ENCODE measurements around the gene ABCC1.
"Not testable (repeated sequence)": the region's sequence is repeated elsewhere in the genome, so short reads cannot be mapped to it uniquely, and the experiment has no call there.

The ABCC1 gene

DNA sequence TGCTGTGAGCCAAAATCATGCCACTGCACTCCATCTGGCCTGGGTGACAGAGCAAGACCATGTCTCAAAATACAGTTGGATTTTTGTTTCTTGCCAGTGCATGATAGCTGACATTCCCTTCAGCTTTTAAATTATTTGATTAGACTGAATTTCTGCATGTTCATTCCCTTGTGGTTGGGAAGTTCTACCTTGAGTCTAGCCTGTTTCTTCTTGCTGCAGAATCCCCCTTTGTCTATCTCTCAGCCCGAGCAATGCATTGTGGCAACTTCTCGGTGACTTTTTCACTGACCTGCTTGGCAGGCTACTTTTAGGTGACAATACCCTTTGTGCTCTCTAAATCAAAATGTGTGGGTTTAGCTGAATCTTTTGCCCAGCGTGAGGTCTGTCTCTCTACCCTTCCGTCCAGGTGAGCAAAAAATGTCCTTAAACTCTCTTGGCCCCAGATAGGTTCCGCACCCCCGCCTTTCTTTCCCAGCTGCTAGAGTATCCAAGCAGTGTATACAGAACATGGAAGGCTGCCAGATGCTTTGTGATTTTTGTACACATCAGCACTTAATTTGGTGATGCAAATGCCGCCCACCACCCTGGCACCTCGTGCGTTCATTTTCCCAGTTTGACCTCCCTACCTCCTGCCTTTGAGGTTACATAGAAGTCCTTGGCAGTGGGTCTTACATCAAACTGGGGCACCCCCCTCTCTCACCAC is 143.7 kb downstream of the ABCC1 start:
- no CpG with 5 or more reads among the region's 9 CpGs for WGBS (ENCODE audit: insufficient coverage, insufficient read length)
- H3K27ac ChIP-seq (ENCODE audit: low read length) = no peak overlapping the region
- peaks cover 7% of the 10 kb centered on the region for H3K36me3 ChIP-seq (ENCODE audit: control insufficient read depth, insufficient read depth, low read length)
- no peaks in the 10 kb centered on the region for H3K4me1 ChIP-seq (ENCODE audit: control insufficient read depth, insufficient read depth, low read length)
- H3K9me3 ChIP-seq (ENCODE audit: control insufficient read depth, insufficient read depth, low read length) = no peaks in the 10 kb centered on the region
- DNase-seq (ENCODE audit: low read depth, low spot score) = no peak
- no peak overlapping the region for H3K4me3 ChIP-seq (ENCODE audit: low read length)
- H3K27me3 ChIP-seq (ENCODE audit: control insufficient read depth, insufficient read depth, low read length) = no peaks in the 10 kb centered on the region

DNA sequence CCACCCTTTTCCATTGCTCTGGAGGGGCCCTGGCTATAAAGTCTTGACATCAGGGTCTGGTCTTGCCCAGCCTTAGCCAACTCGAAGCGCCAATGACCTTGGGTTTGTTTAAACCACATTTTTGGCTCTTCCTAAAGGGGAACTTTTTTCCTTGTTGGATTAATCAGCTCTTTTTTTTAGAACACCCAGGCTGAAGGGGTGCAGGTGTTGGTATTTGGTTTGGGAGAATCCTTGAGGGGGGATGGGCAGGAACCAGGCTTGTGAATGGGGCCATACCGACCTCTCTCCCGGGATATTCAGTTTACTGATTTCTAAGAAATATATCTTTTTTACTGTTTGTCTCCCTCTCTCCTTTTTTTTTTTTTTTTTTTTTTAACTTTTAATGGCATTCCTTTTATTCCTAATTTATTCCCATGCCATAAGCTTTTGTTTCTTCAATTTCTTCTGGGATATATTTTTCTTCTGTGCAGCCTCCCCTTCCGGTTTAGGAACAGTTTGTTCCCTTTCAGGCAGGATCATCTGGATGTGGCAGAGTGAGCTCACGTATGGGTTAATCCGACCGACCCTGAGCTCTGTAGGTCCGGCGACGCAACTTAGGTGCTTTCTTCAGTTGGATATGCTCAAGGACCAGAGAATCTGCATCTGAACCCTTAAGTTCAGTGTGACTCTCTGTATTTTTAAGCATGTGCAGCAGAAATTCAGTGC is 144.4 kb downstream of the ABCC1 start:
- H3K4me1 ChIP-seq (ENCODE audit: control insufficient read depth, insufficient read depth, low read length) = no peaks in the 10 kb centered on the region
- WGBS (ENCODE audit: insufficient coverage, insufficient read length) = no CpG with 5 or more reads among the region's 11 CpGs
- no peaks in the 10 kb centered on the region for H3K27me3 ChIP-seq (ENCODE audit: control insufficient read depth, insufficient read depth, low read length)
- no peak for DNase-seq (ENCODE audit: low read depth, low spot score)
- H3K36me3 ChIP-seq (ENCODE audit: control insufficient read depth, insufficient read depth, low read length) = peaks cover 7% of the 10 kb centered on the region
- H3K4me3 ChIP-seq (ENCODE audit: low read length) = no peak overlapping the region
- no peaks in the 10 kb centered on the region for H3K9me3 ChIP-seq (ENCODE audit: control insufficient read depth, insufficient read depth, low read length)
- no peak overlapping the region for H3K27ac ChIP-seq (ENCODE audit: low read length)

DNA sequence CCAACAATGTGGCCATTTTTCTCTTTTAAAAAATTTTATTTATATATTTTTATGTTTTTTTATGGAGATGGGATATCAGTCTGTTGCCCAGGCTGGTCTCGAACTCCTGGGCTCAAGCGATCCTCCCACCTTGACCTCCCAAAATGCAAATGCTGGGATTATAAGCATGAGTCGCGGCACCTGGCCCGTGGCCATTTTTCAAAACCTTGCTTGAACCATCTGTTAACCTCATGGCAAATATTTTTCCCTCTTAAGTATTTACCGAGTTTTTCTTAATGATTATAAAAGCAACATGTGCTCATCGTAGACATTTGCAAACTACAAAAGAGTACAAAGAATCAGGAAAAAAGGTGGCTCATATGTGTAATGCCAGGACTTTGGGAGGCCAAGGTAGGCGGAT is 146.2 kb downstream of the ABCC1 start:
- no peaks in the 10 kb centered on the region for H3K4me1 ChIP-seq (ENCODE audit: control insufficient read depth, insufficient read depth, low read length)
- no peaks in the 10 kb centered on the region for H3K9me3 ChIP-seq (ENCODE audit: control insufficient read depth, insufficient read depth, low read length)
- H3K36me3 ChIP-seq (ENCODE audit: control insufficient read depth, insufficient read depth, low read length) = peaks cover 6% of the 10 kb centered on the region; the same call in 1 of the 2 replicates
- no peak for DNase-seq (ENCODE audit: low read depth, low spot score)
- whole genome bisulfite sequencing (ENCODE audit: insufficient coverage, insufficient read length) = no CpG with 5 or more reads among the region's 8 CpGs
- H3K27me3 ChIP-seq (ENCODE audit: control insufficient read depth, insufficient read depth, low read length) = no peaks in the 10 kb centered on the region
- no peak overlapping the region for H3K4me3 ChIP-seq (ENCODE audit: low read length)
- no peak overlapping the region for H3K27ac ChIP-seq (ENCODE audit: low read length)

DNA sequence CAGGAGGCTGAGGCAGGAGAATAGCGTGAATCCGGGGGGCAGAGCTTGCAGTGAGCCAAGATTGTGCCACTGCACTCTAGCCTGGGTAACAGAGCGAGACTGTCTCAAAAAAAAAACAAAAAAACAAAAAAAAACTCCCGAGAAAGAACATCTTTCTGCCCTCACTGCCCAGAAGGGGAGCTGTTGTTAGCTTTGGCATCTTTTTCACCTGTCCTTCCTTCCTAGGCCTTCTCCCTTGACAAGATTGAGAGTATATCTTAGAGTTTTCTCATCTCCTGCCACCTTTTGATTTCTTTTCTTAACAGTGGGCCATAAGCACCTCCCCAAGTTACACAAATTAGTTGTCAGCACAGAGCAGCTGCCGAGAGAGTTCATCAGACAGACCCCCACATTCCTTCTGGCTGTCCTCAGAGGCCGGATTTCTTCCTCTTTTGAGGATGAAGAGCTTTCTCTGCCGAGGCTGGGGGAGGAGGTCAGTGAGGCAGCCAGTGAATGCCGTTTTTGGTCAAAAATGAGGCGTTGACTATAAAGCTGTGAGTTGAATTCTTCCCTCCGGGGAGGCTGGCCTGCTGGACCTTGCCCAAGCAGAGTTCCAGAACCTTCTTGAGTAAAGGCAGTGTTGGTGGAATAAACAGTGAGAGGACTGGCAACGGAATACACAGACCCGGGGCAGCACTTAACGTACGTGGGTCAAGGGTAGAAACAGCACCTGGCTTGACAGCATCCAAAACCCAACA is 146.9 kb downstream of the ABCC1 start:
- H3K27ac ChIP-seq (ENCODE audit: low read length) = no peak overlapping the region
- H3K4me3 ChIP-seq (ENCODE audit: low read length) = no peak overlapping the region
- whole genome bisulfite sequencing (ENCODE audit: insufficient coverage, insufficient read length) = no CpG with 5 or more reads among the region's 14 CpGs
- H3K36me3 ChIP-seq (ENCODE audit: control insufficient read depth, insufficient read depth, low read length) = peaks cover 3% of the 10 kb centered on the region; the same call in 1 of the 2 replicates
- no peaks in the 10 kb centered on the region for H3K27me3 ChIP-seq (ENCODE audit: control insufficient read depth, insufficient read depth, low read length)
- no peak for DNase-seq (ENCODE audit: low read depth, low spot score)
- H3K4me1 ChIP-seq (ENCODE audit: control insufficient read depth, insufficient read depth, low read length) = no peaks in the 10 kb centered on the region
- H3K9me3 ChIP-seq (ENCODE audit: control insufficient read depth, insufficient read depth, low read length) = no peaks in the 10 kb centered on the region

DNA sequence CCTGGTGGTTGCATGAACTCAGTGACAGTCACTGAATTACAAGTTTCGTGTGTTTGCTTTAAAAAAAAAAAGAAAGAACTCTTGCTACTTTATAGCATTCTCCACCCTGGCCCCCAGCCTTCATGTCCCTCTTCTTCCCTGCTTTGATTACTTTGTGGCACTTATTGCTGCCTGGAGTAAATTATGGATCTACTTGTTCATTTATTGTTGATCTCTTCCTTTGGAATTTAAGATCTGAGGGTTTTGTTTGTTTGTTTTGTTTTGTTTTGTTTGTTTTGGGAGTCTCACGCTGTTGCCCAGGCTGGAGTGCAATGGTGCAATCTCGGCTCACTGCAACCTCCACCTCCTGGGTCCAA is 147.4 kb downstream of the ABCC1 start:
- H3K27ac ChIP-seq (ENCODE audit: low read length) = no peak overlapping the region
- no peaks in the 10 kb centered on the region for H3K9me3 ChIP-seq (ENCODE audit: control insufficient read depth, insufficient read depth, low read length)
- no peaks in the 10 kb centered on the region for H3K4me1 ChIP-seq (ENCODE audit: control insufficient read depth, insufficient read depth, low read length)
- no peak for DNase-seq (ENCODE audit: low read depth, low spot score)
- no CpG with 5 or more reads among the region's 3 CpGs for WGBS (ENCODE audit: insufficient coverage, insufficient read length)
- peaks cover 3% of the 10 kb centered on the region; the same call in 1 of the 2 replicates for H3K36me3 ChIP-seq (ENCODE audit: control insufficient read depth, insufficient read depth, low read length)
- H3K4me3 ChIP-seq (ENCODE audit: low read length) = no peak overlapping the region
- no peaks in the 10 kb centered on the region for H3K27me3 ChIP-seq (ENCODE audit: control insufficient read depth, insufficient read depth, low read length)

DNA sequence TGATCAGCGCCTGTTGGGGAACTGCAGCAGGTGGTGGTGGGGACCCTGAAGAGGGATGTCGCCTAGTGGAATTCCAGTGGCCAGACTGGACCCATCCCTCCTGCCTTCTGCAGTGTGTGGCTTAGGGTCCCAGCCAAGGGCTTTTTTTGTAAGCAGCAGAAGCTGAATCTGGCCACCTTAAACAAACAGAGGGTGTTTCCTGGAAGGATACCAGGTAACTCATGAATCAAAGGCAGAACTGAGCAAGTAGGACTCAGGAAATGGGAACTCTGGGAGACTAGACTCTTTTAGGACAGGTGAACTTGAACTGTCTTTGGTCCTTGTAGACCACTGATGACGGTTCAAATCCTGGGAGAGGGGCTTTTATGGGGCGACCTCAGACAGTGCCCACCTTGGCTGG is 149.9 kb downstream of the ABCC1 start:
- no peak for DNase-seq (ENCODE audit: low read depth, low spot score)
- H3K36me3 ChIP-seq (ENCODE audit: control insufficient read depth, insufficient read depth, low read length) = peaks cover 11% of the 10 kb centered on the region
- no peak overlapping the region for H3K4me3 ChIP-seq (ENCODE audit: low read length)
- no CpG with 5 or more reads among the region's 4 CpGs for WGBS (ENCODE audit: insufficient coverage, insufficient read length)
- no peaks in the 10 kb centered on the region for H3K4me1 ChIP-seq (ENCODE audit: control insufficient read depth, insufficient read depth, low read length)
- no peak overlapping the region for H3K27ac ChIP-seq (ENCODE audit: low read length)
- no peaks in the 10 kb centered on the region for H3K27me3 ChIP-seq (ENCODE audit: control insufficient read depth, insufficient read depth, low read length)
- no peaks in the 10 kb centered on the region for H3K9me3 ChIP-seq (ENCODE audit: control insufficient read depth, insufficient read depth, low read length)

DNA sequence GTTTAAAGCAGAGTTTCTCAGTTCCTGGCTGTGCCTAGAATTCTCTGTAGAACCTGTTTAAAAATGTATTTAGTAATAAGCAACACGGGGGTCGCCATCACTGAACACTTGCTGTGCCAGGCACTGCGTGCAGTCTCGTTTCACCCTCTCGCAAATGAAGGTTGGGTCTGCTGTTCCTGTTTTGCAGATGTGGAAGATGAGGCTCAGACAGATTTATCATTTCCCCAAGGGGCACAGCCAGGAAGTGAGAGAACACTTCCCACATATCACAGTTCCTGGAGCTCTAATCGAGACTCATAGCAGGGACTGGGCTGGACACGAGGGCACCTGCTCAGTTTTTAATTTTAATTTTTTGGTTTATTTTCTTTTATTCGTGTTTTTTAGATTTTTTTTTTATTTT is 151.2 kb downstream of the ABCC1 start:
- no peaks in the 10 kb centered on the region for H3K27me3 ChIP-seq (ENCODE audit: control insufficient read depth, insufficient read depth, low read length)
- peaks cover 11% of the 10 kb centered on the region for H3K36me3 ChIP-seq (ENCODE audit: control insufficient read depth, insufficient read depth, low read length)
- H3K27ac ChIP-seq (ENCODE audit: low read length) = no peak overlapping the region
- WGBS (ENCODE audit: insufficient coverage, insufficient read length) = no CpG with 5 or more reads among the region's 8 CpGs
- H3K4me1 ChIP-seq (ENCODE audit: control insufficient read depth, insufficient read depth, low read length) = no peaks in the 10 kb centered on the region
- no peak for DNase-seq (ENCODE audit: low read depth, low spot score)
- no peaks in the 10 kb centered on the region for H3K9me3 ChIP-seq (ENCODE audit: control insufficient read depth, insufficient read depth, low read length)
- H3K4me3 ChIP-seq (ENCODE audit: low read length) = no peak overlapping the region

DNA sequence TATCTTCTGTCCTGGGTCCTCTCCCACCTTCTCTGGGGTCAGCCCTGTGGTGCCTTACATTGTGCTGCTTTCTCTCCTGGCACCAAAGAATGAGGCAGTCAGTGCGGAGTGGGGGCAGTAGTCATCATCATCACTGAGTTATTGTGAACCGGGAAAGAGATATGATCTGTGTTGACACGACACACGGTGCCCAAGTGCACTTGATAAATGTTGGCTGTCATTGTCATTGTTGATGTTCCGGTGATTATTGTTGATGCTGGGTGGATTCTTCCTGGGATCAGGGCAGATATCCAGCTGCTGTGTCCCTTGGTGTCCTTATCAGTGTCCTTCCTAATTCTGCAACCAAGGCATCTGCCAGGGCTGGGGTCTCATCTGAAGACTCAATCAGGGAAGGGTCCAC is 152.2 kb downstream of the ABCC1 start:
- Histone ChIP-seq H3K36me3 (ENCODE audit: control insufficient read depth, insufficient read depth, low read length) (peaks cover 14% of the 10 kb centered on the region), H3K4me1 (ENCODE audit: control insufficient read depth, insufficient read depth, low read length) (no peaks in the 10 kb centered on the region), H3K9me3 (ENCODE audit: control insufficient read depth, insufficient read depth, low read length) (no peaks in the 10 kb centered on the region), H3K4me3 (ENCODE audit: low read length) (no peak overlapping the region), H3K27ac (ENCODE audit: low read length) (no peak overlapping the region), H3K27me3 (ENCODE audit: control insufficient read depth, insufficient read depth, low read length) (no peaks in the 10 kb centered on the region)
- DNase-seq (ENCODE audit: low read depth, low spot score) = no peak
- WGBS (ENCODE audit: insufficient coverage, insufficient read length) = no CpG with 5 or more reads among the region's 5 CpGs

DNA sequence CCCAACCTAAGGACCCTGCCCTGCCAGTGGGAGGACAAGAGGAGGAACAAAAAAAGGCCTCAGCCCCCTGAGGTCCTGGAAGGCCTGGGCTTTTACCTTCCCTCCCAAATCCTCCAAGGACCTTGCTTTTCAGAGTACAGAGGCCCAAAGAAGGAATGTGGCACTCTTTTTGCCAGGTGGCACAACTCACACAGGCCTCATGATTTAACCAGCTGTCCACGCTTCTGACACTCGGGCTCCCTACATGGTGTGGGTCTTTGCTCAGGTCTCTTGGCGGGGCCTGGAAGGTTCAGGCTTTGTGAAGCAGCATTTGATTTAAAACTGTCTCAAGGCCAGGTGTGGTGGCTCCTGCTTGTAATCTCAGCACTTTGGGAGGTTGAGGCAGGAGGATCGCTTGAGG is 153.3 kb downstream of the ABCC1 start:
- no peak for DNase-seq (ENCODE audit: low read depth, low spot score)
- H3K27ac ChIP-seq (ENCODE audit: low read length) = no peak overlapping the region
- WGBS (ENCODE audit: insufficient coverage, insufficient read length) = no CpG with 5 or more reads among the region's 4 CpGs
- H3K27me3 ChIP-seq (ENCODE audit: control insufficient read depth, insufficient read depth, low read length) = no peaks in the 10 kb centered on the region
- no peaks in the 10 kb centered on the region for H3K9me3 ChIP-seq (ENCODE audit: control insufficient read depth, insufficient read depth, low read length)
- H3K36me3 ChIP-seq (ENCODE audit: control insufficient read depth, insufficient read depth, low read length) = peaks cover 18% of the 10 kb centered on the region
- no peaks in the 10 kb centered on the region for H3K4me1 ChIP-seq (ENCODE audit: control insufficient read depth, insufficient read depth, low read length)
- H3K4me3 ChIP-seq (ENCODE audit: low read length) = no peak overlapping the region

DNA sequence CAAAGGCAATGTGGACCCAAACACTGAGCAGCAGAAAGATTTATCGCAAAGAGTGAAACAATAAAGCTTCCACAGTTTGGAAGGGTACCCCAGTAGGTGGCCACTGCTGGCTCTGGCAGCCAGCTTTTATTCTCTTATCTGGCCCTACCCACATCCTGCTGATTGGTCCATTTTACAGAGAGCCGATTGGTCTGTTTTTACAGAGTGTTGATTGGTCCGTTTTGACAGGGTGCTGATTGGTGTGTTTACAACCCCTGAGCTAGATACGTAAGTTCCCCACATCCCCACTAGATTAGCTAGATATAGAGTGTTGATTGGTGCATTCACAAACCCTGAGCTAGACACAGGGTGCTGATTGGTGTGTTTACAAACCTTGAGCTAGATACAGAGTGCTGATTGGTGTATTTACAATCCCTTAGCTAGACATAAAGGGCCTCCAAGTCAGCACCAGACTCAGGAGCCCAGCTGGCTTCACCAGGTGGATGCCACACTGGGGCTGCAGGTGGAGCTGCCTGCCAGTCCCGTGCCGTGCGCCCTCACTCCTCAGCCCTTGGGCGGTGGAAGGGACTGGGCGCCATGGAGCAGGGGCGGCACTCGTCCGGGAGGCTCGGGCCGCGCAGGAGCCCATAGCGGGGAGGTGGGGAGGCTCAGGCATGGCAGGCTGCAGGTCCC is 154.9 kb downstream of the ABCC1 start:
- H3K4me1 ChIP-seq (ENCODE audit: control insufficient read depth, insufficient read depth, low read length); H3K27ac ChIP-seq (ENCODE audit: low read length); H3K27me3 ChIP-seq (ENCODE audit: control insufficient read depth, insufficient read depth, low read length); H3K9me3 ChIP-seq (ENCODE audit: control insufficient read depth, insufficient read depth, low read length); H3K4me3 ChIP-seq (ENCODE audit: low read length); DNase-seq (ENCODE audit: low read depth, low spot score): not testable (repeated sequence)
- H3K36me3 ChIP-seq (ENCODE audit: control insufficient read depth, insufficient read depth, low read length) = peaks cover 18% of the 10 kb centered on the region
- no CpG with 5 or more reads among the region's 16 CpGs for WGBS (ENCODE audit: insufficient coverage, insufficient read length)

All from iPS DF 6.9 (cell line).